Body of pancreas (tissue), 4 donors: ENCODE measurements around the gene CCNY.

Experiments
- POLR2A ChIP-seq, 3 donors: fragments of 450-650 bp; IDR thresholded peaks; one replicate each; pipeline ENCODE4 v1.6.1; 2016; ENCODE audit warnings: antibody characterized with exemption in 3 of 3, mild to moderate bottlenecking in 2 of 3
- TF ChIP-seq, protein P1 (sequence below), 7 experiments: fragments of 450-650 bp in 4 of 7; fragments of 200-600 bp in 3 of 7; sonication (generic) in 3 of 7; IDR thresholded peaks; one replicate each; pipeline ENCODE4 v1.5.1; 2016 to 2019; ENCODE audit warnings: antibody characterized with exemption in 7 of 7

DNA sequence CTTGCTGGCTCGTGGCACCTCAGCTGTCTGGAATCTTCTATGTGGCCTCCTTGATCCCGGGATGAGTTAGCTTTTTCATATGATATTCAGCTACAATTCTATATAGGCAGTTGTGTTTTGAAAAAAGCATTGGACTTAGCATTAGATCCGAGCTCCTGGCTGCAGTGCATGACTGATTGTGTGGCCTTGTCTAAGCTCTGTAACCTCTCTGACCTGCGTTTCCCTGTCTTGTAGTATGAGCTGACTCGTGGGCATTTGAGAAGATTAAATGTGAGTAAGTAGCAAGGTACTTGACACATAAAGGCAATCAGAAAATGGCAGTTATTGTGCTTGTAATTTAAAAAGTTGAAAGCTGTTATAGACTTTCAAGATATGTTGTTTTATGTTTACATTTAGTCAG is 85.9 kb downstream of the CCNY start:
- TF ChIP-seq, protein P1, sequence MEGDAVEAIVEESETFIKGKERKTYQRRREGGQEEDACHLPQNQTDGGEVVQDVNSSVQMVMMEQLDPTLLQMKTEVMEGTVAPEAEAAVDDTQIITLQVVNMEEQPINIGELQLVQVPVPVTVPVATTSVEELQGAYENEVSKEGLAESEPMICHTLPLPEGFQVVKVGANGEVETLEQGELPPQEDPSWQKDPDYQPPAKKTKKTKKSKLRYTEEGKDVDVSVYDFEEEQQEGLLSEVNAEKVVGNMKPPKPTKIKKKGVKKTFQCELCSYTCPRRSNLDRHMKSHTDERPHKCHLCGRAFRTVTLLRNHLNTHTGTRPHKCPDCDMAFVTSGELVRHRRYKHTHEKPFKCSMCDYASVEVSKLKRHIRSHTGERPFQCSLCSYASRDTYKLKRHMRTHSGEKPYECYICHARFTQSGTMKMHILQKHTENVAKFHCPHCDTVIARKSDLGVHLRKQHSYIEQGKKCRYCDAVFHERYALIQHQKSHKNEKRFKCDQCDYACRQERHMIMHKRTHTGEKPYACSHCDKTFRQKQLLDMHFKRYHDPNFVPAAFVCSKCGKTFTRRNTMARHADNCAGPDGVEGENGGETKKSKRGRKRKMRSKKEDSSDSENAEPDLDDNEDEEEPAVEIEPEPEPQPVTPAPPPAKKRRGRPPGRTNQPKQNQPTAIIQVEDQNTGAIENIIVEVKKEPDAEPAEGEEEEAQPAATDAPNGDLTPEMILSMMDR (IDR thresholded peaks at IDR 0.05), result no peak
- TF ChIP-seq POLR2A (IDR thresholded peaks at IDR 0.05), result no peak
